HEK293 (cell line): ENCODE results near the gene GPR119.

Experiments
- BCL11A ChIP-seq: fragments of 450-650 bp; formaldehyde crosslinking; IDR thresholded peaks from 2 replicates; pipeline ENCODE4 v1.5.1; 2016; ENCODE audit warnings: low read depth, missing biosample characterization, missing genetic modification characterization
- CTCF ChIP-seq: fragments of 450-650 bp; formaldehyde crosslinking; IDR thresholded peaks from 2 replicates; pipeline ENCODE4 v1.5.1; 2016; ENCODE audit warnings: missing biosample characterization, missing genetic modification characterization
- YY1 ChIP-seq: fragments of 450-650 bp; formaldehyde crosslinking; IDR thresholded peaks from 2 replicates; pipeline ENCODE4 v1.5.1; 2018; ENCODE audit warnings: missing biosample characterization, missing genetic modification characterization
- ZBTB7A ChIP-seq: fragments of 450-650 bp; formaldehyde crosslinking; IDR thresholded peaks from 2 replicates; pipeline ENCODE4 v1.5.1; 2016; ENCODE audit warnings: low read depth, missing biosample characterization, missing genetic modification characterization
- ZNF274 ChIP-seq, 2 experiments: fragments of 200-500 bp in 1 of 2; fragments of 450-650 bp in 1 of 2; sonication (Bioruptor generic) in 1 of 2; formaldehyde crosslinking in 1 of 2; IDR thresholded peaks; 2 replicates each; pipeline versions ENCODE4 v1.5.1 to v1.6.1; 2014 to 2016; ENCODE audit warnings: borderline replicate concordance in 1 of 2, inconsistent platforms in 1 of 2, low read length in 1 of 2, missing biosample characterization in 1 of 2, missing genetic modification characterization in 1 of 2
- TF ChIP-seq, protein P1 (sequence below): fragments of 450-650 bp; formaldehyde crosslinking; IDR thresholded peaks from 2 replicates; pipeline ENCODE4 v1.5.1; 2016; ENCODE audit warnings: missing biosample characterization, missing genetic modification characterization
- TF ChIP-seq, protein P2 (sequence below): fragments of 450-650 bp; formaldehyde crosslinking; IDR thresholded peaks from 2 replicates; pipeline ENCODE4 v1.5.1; 2016; ENCODE audit warnings: missing biosample characterization, missing genetic modification characterization, low read depth

GRCh38 chrX:130378024-130378669, 7.3 kb downstream of the GPR119 start:
- TF ChIP-seq ZNF274 (IDR thresholded peaks at IDR 0.05; ENCODE audit: low read length), result no peak
- TF ChIP-seq ZNF274 (tag by site-specific recombination; IDR thresholded peaks at IDR 0.05; ENCODE audit: borderline replicate concordance), result no peak
- TF ChIP-seq BCL11A (tag by site-specific recombination), result no peak
- TF ChIP-seq ZBTB7A, result no peak
- no peak for TF ChIP-seq CTCF (tag by site-specific recombination)
- TF ChIP-seq, protein P1, sequence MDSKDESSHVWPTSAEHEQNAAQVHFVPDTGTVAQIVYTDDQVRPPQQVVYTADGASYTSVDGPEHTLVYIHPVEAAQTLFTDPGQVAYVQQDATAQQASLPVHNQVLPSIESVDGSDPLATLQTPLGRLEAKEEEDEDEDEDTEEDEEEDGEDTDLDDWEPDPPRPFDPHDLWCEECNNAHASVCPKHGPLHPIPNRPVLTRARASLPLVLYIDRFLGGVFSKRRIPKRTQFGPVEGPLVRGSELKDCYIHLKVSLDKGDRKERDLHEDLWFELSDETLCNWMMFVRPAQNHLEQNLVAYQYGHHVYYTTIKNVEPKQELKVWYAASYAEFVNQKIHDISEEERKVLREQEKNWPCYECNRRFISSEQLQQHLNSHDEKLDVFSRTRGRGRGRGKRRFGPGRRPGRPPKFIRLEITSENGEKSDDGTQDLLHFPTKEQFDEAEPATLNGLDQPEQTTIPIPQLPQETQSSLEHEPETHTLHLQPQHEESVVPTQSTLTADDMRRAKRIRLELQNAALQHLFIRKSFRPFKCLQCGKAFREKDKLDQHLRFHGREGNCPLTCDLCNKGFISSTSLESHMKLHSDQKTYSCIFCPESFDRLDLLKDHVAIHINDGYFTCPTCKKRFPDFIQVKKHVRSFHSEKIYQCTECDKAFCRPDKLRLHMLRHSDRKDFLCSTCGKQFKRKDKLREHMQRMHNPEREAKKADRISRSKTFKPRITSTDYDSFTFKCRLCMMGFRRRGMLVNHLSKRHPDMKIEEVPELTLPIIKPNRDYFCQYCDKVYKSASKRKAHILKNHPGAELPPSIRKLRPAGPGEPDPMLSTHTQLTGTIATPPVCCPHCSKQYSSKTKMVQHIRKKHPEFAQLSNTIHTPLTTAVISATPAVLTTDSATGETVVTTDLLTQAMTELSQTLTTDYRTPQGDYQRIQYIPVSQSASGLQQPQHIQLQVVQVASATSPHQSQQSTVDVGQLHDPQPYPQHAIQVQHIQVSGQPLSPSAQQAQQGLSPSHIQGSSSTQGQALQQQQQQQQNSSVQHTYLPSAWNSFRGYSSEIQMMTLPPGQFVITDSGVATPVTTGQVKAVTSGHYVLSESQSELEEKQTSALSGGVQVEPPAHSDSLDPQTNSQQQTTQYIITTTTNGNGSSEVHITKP (tag by site-specific recombination), result no peak
- no peak for TF ChIP-seq YY1 (tag by site-specific recombination)
- TF ChIP-seq, protein P2, sequence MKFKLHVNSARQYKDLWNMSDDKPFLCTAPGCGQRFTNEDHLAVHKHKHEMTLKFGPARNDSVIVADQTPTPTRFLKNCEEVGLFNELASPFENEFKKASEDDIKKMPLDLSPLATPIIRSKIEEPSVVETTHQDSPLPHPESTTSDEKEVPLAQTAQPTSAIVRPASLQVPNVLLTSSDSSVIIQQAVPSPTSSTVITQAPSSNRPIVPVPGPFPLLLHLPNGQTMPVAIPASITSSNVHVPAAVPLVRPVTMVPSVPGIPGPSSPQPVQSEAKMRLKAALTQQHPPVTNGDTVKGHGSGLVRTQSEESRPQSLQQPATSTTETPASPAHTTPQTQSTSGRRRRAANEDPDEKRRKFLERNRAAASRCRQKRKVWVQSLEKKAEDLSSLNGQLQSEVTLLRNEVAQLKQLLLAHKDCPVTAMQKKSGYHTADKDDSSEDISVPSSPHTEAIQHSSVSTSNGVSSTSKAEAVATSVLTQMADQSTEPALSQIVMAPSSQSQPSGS, result no peak
